ENCODE results near the gene TNFAIP8. TPM values are rescaled to one million over a fixed set of nuclear protein-coding genes. Genes with fewer than 3 reads are reported as not detected.

Gene TNFAIP8
- total and polyA plus RNA-seq, 2 experiments from 2014 or later = 10.3 to 14.8 TPM

DNA sequence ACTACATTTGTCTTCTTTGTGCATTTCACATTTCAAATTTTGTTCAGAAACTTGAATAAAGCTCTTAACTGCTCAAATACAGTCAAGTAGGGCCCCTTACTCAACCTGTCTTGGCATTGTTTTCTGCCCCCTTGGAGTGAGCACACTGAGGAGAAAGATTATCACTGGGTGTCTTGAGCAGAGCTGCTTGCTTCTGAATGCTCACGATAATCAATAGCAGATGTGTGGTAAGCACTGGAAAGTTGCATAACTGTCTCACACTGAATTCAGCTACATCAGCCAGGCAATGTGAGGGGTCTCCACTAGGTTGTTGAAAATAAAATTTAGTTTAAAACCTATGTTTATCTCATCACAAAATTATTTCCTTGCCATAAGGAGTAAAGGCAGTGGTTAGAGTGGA is 7.8 kb upstream of the TNFAIP8 start:
- TF ChIP-seq EZH2 (IDR thresholded peaks at IDR 0.05; ENCODE audit: insufficient read depth, poor library complexity, severe bottlenecking) = no peak
- no peak for TF ChIP-seq EZH2phosphoT487 (IDR thresholded peaks at IDR 0.05; ENCODE audit: insufficient read depth, low read depth)
- no peaks in the 10 kb centered on the region for H3K36me3 ChIP-seq (ENCODE audit: low read depth)
- no peaks in the 10 kb centered on the region for H3F3A ChIP-seq (ENCODE audit: insufficient read depth)
- peaks cover 8% of the 10 kb centered on the region for H3K4me1 ChIP-seq (ENCODE audit: insufficient read depth)
- peak; percentile 82 for DNase-seq
- H3K9me3 ChIP-seq (ENCODE audit: low read depth) = no peaks in the 10 kb centered on the region
- no peaks in the 10 kb centered on the region for H3K9me2 ChIP-seq (ENCODE audit: insufficient read depth)
- H3K9ac ChIP-seq = no peak overlapping the region
- no peaks in the 10 kb centered on the region for H3K79me2 ChIP-seq (ENCODE audit: insufficient read depth)
- H3K27ac ChIP-seq = no peak overlapping the region
- no peaks in the 10 kb centered on the region for H3K27me3 ChIP-seq (replicated peaks; ENCODE audit: insufficient read depth)
- in situ Hi-C loops (cut with MboI) = no loop called here
- no peaks in the 10 kb centered on the region for H4K20me1 ChIP-seq (ENCODE audit: insufficient read depth)
- H3K4me2 ChIP-seq (ENCODE audit: unreplicated experiment) = no peak overlapping the region
- H2AFZ ChIP-seq = no peak overlapping the region
- WGBS, 2 experiments (ENCODE audit: low coverage in 1 of 2, low lambda C conversion rate in 2 of 2, missing lambda C conversion rate in 2 of 2) = 9% methylated on average over 1 of the region's 1 CpG
- H3K4me3 ChIP-seq = no peak overlapping the region

DNA sequence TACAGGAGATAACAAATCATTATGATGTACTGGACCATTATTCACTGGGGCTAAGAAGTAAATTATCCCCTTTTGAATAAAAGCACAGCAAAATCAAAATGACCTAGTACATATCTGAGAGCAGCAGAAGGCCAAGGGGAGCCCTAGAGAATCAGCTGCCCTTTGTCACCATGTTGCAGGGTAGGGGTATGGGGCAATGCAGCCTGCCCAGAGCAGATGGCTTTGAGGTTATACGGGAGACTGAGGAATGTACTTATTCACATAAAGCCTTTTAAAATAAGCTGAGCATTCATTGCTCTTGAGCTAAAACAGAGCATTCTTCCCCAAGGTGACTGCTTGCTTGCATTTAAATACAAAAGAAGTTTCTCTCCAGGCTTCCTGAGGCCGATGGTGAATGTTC is 2.6 kb upstream of the TNFAIP8 start:
- peaks cover 17% of the 10 kb centered on the region for H3K79me2 ChIP-seq (ENCODE audit: insufficient read depth)
- in situ Hi-C loops (cut with MboI) = no loop called here
- peaks cover 16% of the 10 kb centered on the region for H3K4me1 ChIP-seq (ENCODE audit: insufficient read depth)
- WGBS, 2 experiments (ENCODE audit: low coverage in 1 of 2, low lambda C conversion rate in 2 of 2, missing lambda C conversion rate in 2 of 2) = 78 to 85% methylated on average over 2 of the region's 2 CpGs
- H3K36me3 ChIP-seq (ENCODE audit: low read depth) = no peaks in the 10 kb centered on the region
- H3K4me3 ChIP-seq = no peak overlapping the region
- no peaks in the 10 kb centered on the region for H3K27me3 ChIP-seq (replicated peaks; ENCODE audit: insufficient read depth)
- H3F3A ChIP-seq (ENCODE audit: insufficient read depth) = 0 out of 2 replicates have a peak, but pooled peaks cover 3% of the 10 kb centered on the region
- no peak overlapping the region for H3K27ac ChIP-seq
- H2AFZ ChIP-seq = no peak overlapping the region
- no peak for DNase-seq
- no peaks in the 10 kb centered on the region for H3K9me2 ChIP-seq (ENCODE audit: insufficient read depth)
- H4K20me1 ChIP-seq (ENCODE audit: insufficient read depth) = no peaks in the 10 kb centered on the region
- H3K9ac ChIP-seq = no peak overlapping the region
- TF ChIP-seq EZH2phosphoT487 (IDR thresholded peaks at IDR 0.05; ENCODE audit: insufficient read depth, low read depth) = no peak
- no peak for TF ChIP-seq EZH2 (IDR thresholded peaks at IDR 0.05; ENCODE audit: insufficient read depth, poor library complexity, severe bottlenecking)
- H3K4me2 ChIP-seq (ENCODE audit: unreplicated experiment) = no peak overlapping the region
- no peaks in the 10 kb centered on the region for H3K9me3 ChIP-seq (ENCODE audit: low read depth)

DNA sequence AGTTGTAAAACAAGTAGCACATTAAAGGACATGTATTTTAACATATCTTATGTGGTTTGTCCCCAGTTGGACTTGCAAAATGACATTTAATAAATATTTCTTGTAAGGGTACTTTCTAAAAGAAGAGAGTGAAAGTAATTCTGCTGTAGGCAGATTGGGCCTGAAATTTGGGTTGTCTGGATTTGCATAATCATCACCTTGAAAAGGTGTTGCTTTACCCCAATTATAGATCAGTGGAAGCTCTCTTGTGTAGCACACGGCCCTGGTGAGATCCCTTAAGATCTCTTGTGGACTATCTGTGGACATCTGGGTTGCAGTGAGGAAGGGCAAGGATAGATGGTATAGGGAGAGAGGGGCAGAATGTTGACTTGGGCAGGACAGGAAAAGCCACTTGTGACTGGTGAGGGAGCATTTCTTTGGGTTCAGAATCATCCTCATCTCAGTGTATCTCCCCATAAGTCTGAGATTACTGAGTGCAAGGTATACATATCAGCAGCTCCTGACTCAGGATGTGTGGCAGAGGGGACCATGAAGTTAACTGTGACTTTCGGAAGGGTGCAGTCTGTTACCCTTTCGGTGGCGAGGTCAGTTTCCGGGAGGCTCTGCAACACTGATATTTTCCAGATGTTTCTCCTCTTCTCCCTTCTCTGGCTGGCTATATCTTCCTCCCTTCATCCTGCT is 2.0 kb upstream of the TNFAIP8 start:
- TF ChIP-seq EZH2 (IDR thresholded peaks at IDR 0.05; ENCODE audit: insufficient read depth, poor library complexity, severe bottlenecking) = no peak
- no peak for TF ChIP-seq EZH2phosphoT487 (IDR thresholded peaks at IDR 0.05; ENCODE audit: insufficient read depth, low read depth)
- peaks cover 23% of the 10 kb centered on the region for H3K79me2 ChIP-seq (ENCODE audit: insufficient read depth)
- H3K4me2 ChIP-seq (ENCODE audit: unreplicated experiment) = no peak overlapping the region
- no peaks in the 10 kb centered on the region for H3K36me3 ChIP-seq (ENCODE audit: low read depth)
- in situ Hi-C loops (cut with MboI) = no loop called here
- 36 to 38% methylated on average over 5 of the region's 5 CpGs for WGBS, 2 experiments (ENCODE audit: low coverage in 1 of 2, low lambda C conversion rate in 2 of 2, missing lambda C conversion rate in 2 of 2)
- H3K4me3 ChIP-seq = no peak overlapping the region
- no peaks in the 10 kb centered on the region for H4K20me1 ChIP-seq (ENCODE audit: insufficient read depth)
- H3K9ac ChIP-seq = no peak overlapping the region
- H3K27me3 ChIP-seq (replicated peaks; ENCODE audit: insufficient read depth) = no peaks in the 10 kb centered on the region
- H2AFZ ChIP-seq = peak overlapping the region; percentile 16; the same call in 1 of the 2 replicates
- no peaks in the 10 kb centered on the region for H3K9me3 ChIP-seq (ENCODE audit: low read depth)
- no peaks in the 10 kb centered on the region for H3K9me2 ChIP-seq (ENCODE audit: insufficient read depth)
- no peak overlapping the region for H3K27ac ChIP-seq
- peaks cover 15% of the 10 kb centered on the region for H3K4me1 ChIP-seq (ENCODE audit: insufficient read depth)
- 0 out of 2 replicates have a peak, but pooled peaks cover 3% of the 10 kb centered on the region for H3F3A ChIP-seq (ENCODE audit: insufficient read depth)
- DNase-seq = no peak

DNA sequence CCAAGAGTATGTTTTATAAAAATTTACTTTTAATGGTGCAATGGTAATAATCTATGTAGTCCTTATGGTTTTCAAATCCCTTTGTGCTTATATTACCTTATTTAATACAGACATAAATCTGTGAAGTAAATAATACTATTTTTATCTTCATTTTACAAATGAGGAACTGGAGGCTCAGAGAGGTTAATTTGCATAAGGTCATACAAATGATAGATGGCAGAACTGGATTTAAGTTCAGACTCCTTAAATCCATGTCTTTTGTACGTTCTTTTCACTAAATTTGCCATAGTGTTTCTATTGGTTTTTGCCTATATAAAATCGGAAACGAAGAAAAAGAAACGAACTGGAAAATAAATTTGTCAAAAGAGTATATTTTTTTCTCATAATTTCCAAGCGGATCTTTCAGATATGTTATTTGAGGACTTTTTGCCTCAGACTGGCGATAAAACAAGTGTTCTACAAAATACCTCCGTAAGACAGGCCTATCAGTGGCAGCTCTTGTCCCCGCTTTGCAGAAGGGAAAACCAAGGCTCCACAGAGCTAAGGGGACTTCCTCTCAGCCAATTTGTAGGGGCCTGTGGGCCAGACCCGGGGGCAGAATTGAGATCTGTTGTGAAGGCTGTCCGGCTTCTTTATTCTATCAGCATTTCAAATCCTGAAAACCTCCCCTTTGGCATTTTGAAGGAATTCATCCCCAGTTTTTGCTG is 1.1 kb upstream of the TNFAIP8 start:
- 97 to 98% methylated on average over 10 of the region's 10 CpGs for WGBS, 2 experiments (ENCODE audit: low coverage in 1 of 2, low lambda C conversion rate in 2 of 2, missing lambda C conversion rate in 2 of 2)
- no peak for TF ChIP-seq EZH2 (IDR thresholded peaks at IDR 0.05; ENCODE audit: insufficient read depth, poor library complexity, severe bottlenecking)
- TF ChIP-seq EZH2phosphoT487 (IDR thresholded peaks at IDR 0.05; ENCODE audit: insufficient read depth, low read depth) = no peak
- Histone ChIP-seq H3K36me3 (ENCODE audit: low read depth) (no peaks in the 10 kb centered on the region), H3K9me2 (ENCODE audit: insufficient read depth) (no peaks in the 10 kb centered on the region), H3K27me3 (replicated peaks; ENCODE audit: insufficient read depth) (no peaks in the 10 kb centered on the region), H3K4me3 (no peak overlapping the region), H2AFZ (no peak overlapping the region), H3K4me2 (ENCODE audit: unreplicated experiment) (no peak overlapping the region), H3K4me1 (ENCODE audit: insufficient read depth) (peaks cover 16% of the 10 kb centered on the region), H3K79me2 (ENCODE audit: insufficient read depth) (peaks cover 25% of the 10 kb centered on the region), H3K9ac (no peak overlapping the region), H3F3A (ENCODE audit: insufficient read depth) (peaks cover 4% of the 10 kb centered on the region; the same call in 1 of the 2 replicates), H4K20me1 (ENCODE audit: insufficient read depth) (no peaks in the 10 kb centered on the region), H3K27ac (no peak overlapping the region), H3K9me3 (ENCODE audit: low read depth) (no peaks in the 10 kb centered on the region)
- no peak for DNase-seq
- in situ Hi-C loops (cut with MboI) = no loop called here
